H9 (cell line): ENCODE data around the gene RAD51. TPM values are rescaled to one million over a fixed set of nuclear protein-coding genes. Genes with fewer than 3 reads are reported as not detected.
A peak's percentile ranks its signal among the peaks of the same experiment; 100 is the strongest.

Experiments
- DNase-seq: peaks from one replicate; pipeline ENCODE4 v3.0.0-alpha.2; 2017
- H2AFZ ChIP-seq: one replicate; pipeline ENCODE4 v1.6.1; 2013; ENCODE audit warnings: mild to moderate bottlenecking, low read length, control low read depth, moderate library complexity
- H2AK5ac ChIP-seq: 2 replicates; pipeline ENCODE4 v1.6.1; 2013; ENCODE audit warnings: low read length, control low read depth, mixed read lengths; ENCODE audit not compliant: insufficient read length
- H2BK120ac ChIP-seq: one replicate; pipeline ENCODE4 v1.6.1; 2013; ENCODE audit warnings: low read depth, mild to moderate bottlenecking, low read length, control low read depth, inconsistent platforms; ENCODE audit not compliant: poor library complexity, severe bottlenecking
- H2BK12ac ChIP-seq: 2 replicates; pipeline ENCODE4 v1.6.1; 2013; ENCODE audit warnings: low read length, control low read depth, mixed read lengths, low read depth; ENCODE audit not compliant: insufficient read length
- H2BK15ac ChIP-seq: 2 replicates; pipeline ENCODE4 v1.6.1; 2013; ENCODE audit warnings: low read depth, low read length, control low read depth
- H2BK20ac ChIP-seq: one replicate; pipeline ENCODE4 v1.6.1; 2013; ENCODE audit warnings: low read depth, mild to moderate bottlenecking, low read length, control low read depth, inconsistent platforms; ENCODE audit not compliant: poor library complexity, severe bottlenecking
- H2BK5ac ChIP-seq: 2 replicates; pipeline ENCODE4 v1.6.1; 2013; ENCODE audit warnings: low read length, control low read depth, mixed read lengths; ENCODE audit not compliant: insufficient read length
- H3K14ac ChIP-seq: 2 replicates; pipeline ENCODE4 v1.6.1; 2013; ENCODE audit warnings: low read length, control low read depth; ENCODE audit not compliant: insufficient read depth
- H3K18ac ChIP-seq: 2 replicates; pipeline ENCODE4 v1.6.1; 2013; ENCODE audit warnings: low read depth, mild to moderate bottlenecking, mixed read lengths, low read length, control low read depth; ENCODE audit not compliant: insufficient read length
- H3K23ac ChIP-seq: 2 replicates; pipeline ENCODE4 v1.6.1; 2013; ENCODE audit warnings: low read length, control low read depth, mixed read lengths, low read depth; ENCODE audit not compliant: insufficient read length
- H3K23me2 ChIP-seq: 2 replicates; pipeline ENCODE4 v1.6.1; 2013; ENCODE audit warnings: low read depth, mild to moderate bottlenecking, mixed read lengths, low read length, control low read depth; ENCODE audit not compliant: insufficient read length, poor library complexity, severe bottlenecking
- H3K27ac ChIP-seq: 2 replicates; pipeline ENCODE4 v1.5.1; 2013; ENCODE audit warnings: low read length, control low read depth, mixed read lengths, low read depth; ENCODE audit not compliant: insufficient read length
- H3K27me3 ChIP-seq: 2 replicates; pipeline ENCODE4 v1.6.1; 2013; ENCODE audit warnings: low read length, control low read depth, inconsistent platforms; ENCODE audit not compliant: insufficient read depth
- H3K4ac ChIP-seq: 2 replicates; pipeline ENCODE4 v1.6.1; 2013; ENCODE audit warnings: low read depth, mild to moderate bottlenecking, control low read depth, inconsistent platforms, low read length, moderate library complexity
- H3K4me1 ChIP-seq: 2 replicates; pipeline ENCODE4 v1.6.1; 2013; ENCODE audit warnings: low read length, control low read depth, inconsistent platforms; ENCODE audit not compliant: insufficient read depth
- H3K4me2 ChIP-seq: 2 replicates; pipeline ENCODE4 v1.6.1; 2013; ENCODE audit warnings: low read length, control low read depth, mixed read lengths; ENCODE audit not compliant: insufficient read length, insufficient read depth
- H3K56ac ChIP-seq: 2 replicates; pipeline ENCODE4 v1.6.1; 2013; ENCODE audit warnings: low read depth, mild to moderate bottlenecking, mixed read lengths, low read length, control low read depth; ENCODE audit not compliant: insufficient read length
- H3K79me1 ChIP-seq: 2 replicates; pipeline ENCODE4 v1.6.1; 2013; ENCODE audit warnings: low read depth, mild to moderate bottlenecking, moderate library complexity, low read length, control low read depth, inconsistent platforms; ENCODE audit not compliant: insufficient read depth, poor library complexity, severe bottlenecking
- H3K79me2 ChIP-seq: 2 replicates; pipeline ENCODE4 v1.6.1; 2013; ENCODE audit warnings: low read length, control low read depth, inconsistent platforms; ENCODE audit not compliant: insufficient read depth
- H3K9ac ChIP-seq: 2 replicates; pipeline ENCODE4 v1.6.1; 2013; ENCODE audit warnings: low read length, control low read depth, mixed read lengths; ENCODE audit not compliant: insufficient read length; ENCODE audit errors: extremely low read depth
- H3K9me3 ChIP-seq: one replicate; pipeline ENCODE4 v1.6.1; 2013; ENCODE audit warnings: low read depth, low read length, inconsistent platforms; ENCODE audit not compliant: control insufficient read depth
- H3T11ph ChIP-seq: one replicate; pipeline ENCODE4 v1.6.1; 2013; ENCODE audit warnings: mild to moderate bottlenecking, low read length, control low read depth, inconsistent platforms
- H4K20me1 ChIP-seq: one replicate; pipeline ENCODE4 v1.6.1; 2013; ENCODE audit not compliant: control insufficient read depth, insufficient read length, insufficient read depth
- H4K5ac ChIP-seq: 2 replicates; pipeline ENCODE4 v1.6.1; 2013; ENCODE audit warnings: low read depth, mild to moderate bottlenecking, mixed read lengths, low read length, control low read depth; ENCODE audit not compliant: insufficient read length
- H4K8ac ChIP-seq: replicated peaks from 2 replicates; pipeline ENCODE4 v1.6.1; 2013; ENCODE audit warnings: low read length, control low read depth, mixed read lengths, low read depth; ENCODE audit not compliant: insufficient read length
- H4K91ac ChIP-seq: 2 replicates; pipeline ENCODE4 v1.6.1; 2013; ENCODE audit warnings: low read depth, mild to moderate bottlenecking, moderate library complexity, mixed read lengths, low read length, control low read depth; ENCODE audit not compliant: insufficient read length
- H3K27ac Mint-ChIP-seq, 3 experiments: 2 replicates in 2 of 3; 3 replicates in 1 of 3; pipeline ENCODE4 v1.8.0; 2020 to 2021; ENCODE audit warnings: mixed read lengths in 3 of 3, mild to moderate bottlenecking in 1 of 3, moderate library complexity in 1 of 3
- H3K27me3 Mint-ChIP-seq: 2 replicates; pipeline ENCODE4 v1.8.0; 2021; ENCODE audit warnings: low read depth, mild to moderate bottlenecking, moderate library complexity, mixed read lengths
- H3K36me3 Mint-ChIP-seq, 3 experiments: 2 replicates in 2 of 3; 3 replicates in 1 of 3; pipeline ENCODE4 v1.8.0; 2020 to 2021; ENCODE audit warnings: low read depth in 3 of 3, mixed read lengths in 3 of 3; ENCODE audit not compliant: insufficient read depth in 1 of 3
- H3K4me1 Mint-ChIP-seq, 2 experiments: 2 replicates each; pipeline ENCODE4 v1.8.0; 2020; ENCODE audit warnings: mixed read lengths in 2 of 2
- H3K4me3 Mint-ChIP-seq, 2 experiments: 2 replicates in 1 of 2; 3 replicates in 1 of 2; pipeline ENCODE4 v1.8.0; 2020 to 2021; ENCODE audit warnings: mild to moderate bottlenecking in 2 of 2, mixed read lengths in 2 of 2, moderate library complexity in 1 of 2
- H3K9me3 Mint-ChIP-seq, 2 experiments: 2 replicates in 1 of 2; 3 replicates in 1 of 2; pipeline ENCODE4 v1.8.0; 2020; ENCODE audit warnings: mild to moderate bottlenecking in 2 of 2, mixed read lengths in 2 of 2, moderate library complexity in 1 of 2
- WGBS: extraction: QIAGEN DNeasy Blood & Tissue Kit; methylation state at CpG from one replicate; pipeline ENCODE4 v1.1.7; 2013; ENCODE audit warnings: missing lambda C conversion rate, low lambda C conversion rate, mixed read lengths; ENCODE audit not compliant: insufficient read length; ENCODE audit errors: extremely low coverage; 5-methylcytosine and 5-hydroxymethylcytosine counted together
- total RNA-seq: library from RNA; stranded (reverse); gene quantifications from 2 replicates; pipeline ENCODE4 v1.2.1, GENCODE V29; 2021
- TF ChIP-seq, protein P1 (sequence below): fragments of 200-600 bp; sonication (generic); conservative IDR thresholded peaks from 3 replicates; pipeline ENCODE4 v1.8.0; 2021; ENCODE audit warnings: antibody characterized with exemption, mild to moderate bottlenecking

The RAD51 gene
- total RNA-seq, 1 experiment from 2014 or later = 39.2 TPM

DNA sequence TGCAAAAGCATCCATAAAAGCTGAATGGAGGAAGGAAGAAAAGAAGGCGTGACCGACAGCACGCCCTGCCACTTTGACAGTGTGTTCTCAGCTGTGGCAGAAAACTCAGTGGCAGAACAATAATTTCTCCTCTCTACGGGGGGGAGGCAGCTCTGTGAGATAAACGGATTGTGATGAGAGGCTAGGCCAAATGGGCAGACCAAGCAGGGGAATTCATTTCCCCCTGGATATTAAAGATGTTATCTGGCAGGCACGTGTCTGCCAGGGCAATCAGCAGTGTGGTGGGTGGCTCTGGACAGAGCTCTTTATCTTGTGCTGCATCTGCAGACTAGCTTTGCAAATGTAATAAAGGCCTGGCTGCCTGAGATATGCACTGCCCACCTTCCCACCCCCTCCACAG, 62.0 kb downstream of the RAD51 start:
- Histone ChIP-seq H3K4ac (no peak overlapping the region), H3K18ac (no peak overlapping the region), H3K79me1 (no peaks in the 10 kb centered on the region), H3K9ac (no peak overlapping the region), H3K9me3 (no peaks in the 10 kb centered on the region), H2BK120ac (no peak overlapping the region), H2BK15ac (no peak overlapping the region), H4K91ac (no peak overlapping the region), H3K27me3 (no peaks in the 10 kb centered on the region), H3K23me2 (peaks cover 3% of the 10 kb centered on the region), H3T11ph (no peak overlapping the region), H2BK5ac (no peak overlapping the region), H2BK12ac (no peak overlapping the region), H4K8ac (no peak overlapping the region), H3K56ac (no peak overlapping the region), H2BK20ac (no peak overlapping the region), H3K23ac (no peak overlapping the region), H4K5ac (no peak overlapping the region), H2AFZ (no peak overlapping the region), H3K27ac (no peak overlapping the region), H3K4me1 (no peaks in the 10 kb centered on the region), H2AK5ac (no peak overlapping the region), H4K20me1 (no peaks in the 10 kb centered on the region), H3K4me2 (no peak overlapping the region), H3K79me2 (no peaks in the 10 kb centered on the region), H3K14ac (no peak overlapping the region)
- Mint-ChIP-seq H3K27me3 (no peaks in the 10 kb centered on the region), H3K27ac (peak overlapping the region; percentile 12 to 52 (median 17); a peak in 2 of 7 replicates), H3K4me3 (0 out of 5 replicates have a peak overlapping the region, but pooled peaks of 1 of the 2 experiments have one; percentile 16), H3K4me1 (peaks cover 8 to 18% of the 10 kb centered on the region in 2 experiments), H3K36me3 (peaks cover 0 to 5% (median 1%) of the 10 kb centered on the region in 3 experiments; a peak in 3 of 7 replicates), H3K9me3 (no peaks in the 10 kb centered on the region)
- TF ChIP-seq, protein P1, sequence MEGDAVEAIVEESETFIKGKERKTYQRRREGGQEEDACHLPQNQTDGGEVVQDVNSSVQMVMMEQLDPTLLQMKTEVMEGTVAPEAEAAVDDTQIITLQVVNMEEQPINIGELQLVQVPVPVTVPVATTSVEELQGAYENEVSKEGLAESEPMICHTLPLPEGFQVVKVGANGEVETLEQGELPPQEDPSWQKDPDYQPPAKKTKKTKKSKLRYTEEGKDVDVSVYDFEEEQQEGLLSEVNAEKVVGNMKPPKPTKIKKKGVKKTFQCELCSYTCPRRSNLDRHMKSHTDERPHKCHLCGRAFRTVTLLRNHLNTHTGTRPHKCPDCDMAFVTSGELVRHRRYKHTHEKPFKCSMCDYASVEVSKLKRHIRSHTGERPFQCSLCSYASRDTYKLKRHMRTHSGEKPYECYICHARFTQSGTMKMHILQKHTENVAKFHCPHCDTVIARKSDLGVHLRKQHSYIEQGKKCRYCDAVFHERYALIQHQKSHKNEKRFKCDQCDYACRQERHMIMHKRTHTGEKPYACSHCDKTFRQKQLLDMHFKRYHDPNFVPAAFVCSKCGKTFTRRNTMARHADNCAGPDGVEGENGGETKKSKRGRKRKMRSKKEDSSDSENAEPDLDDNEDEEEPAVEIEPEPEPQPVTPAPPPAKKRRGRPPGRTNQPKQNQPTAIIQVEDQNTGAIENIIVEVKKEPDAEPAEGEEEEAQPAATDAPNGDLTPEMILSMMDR = no peak
- no CpG with 5 or more reads among the region's 6 CpGs for WGBS
- DNase-seq = no peak
